SU-DHL-6 (cell line): ENCODE measurements around the gene EYS.

Experiments used
- EZH2phosphoT487 ChIP-seq: fragments of 200-600 bp; sonication (generic), shearing (Covaris generic); conservative IDR thresholded peaks from 2 replicates; pipeline ENCODE4 v1.6.1; 2018; ENCODE audit warnings: mild to moderate bottlenecking, antibody characterized with exemption, low read length, moderate library complexity, mixed read lengths
- TF ChIP-seq, protein P1 (sequence below): fragments of 200-600 bp; sonication (generic); IDR thresholded peaks from one replicate; pipeline ENCODE4 v1.5.1; 2017; ENCODE audit warnings: antibody characterized with exemption, mild to moderate bottlenecking, low read length, moderate library complexity; ENCODE audit not compliant: insufficient read depth, poor library complexity, severe bottlenecking

DNA sequence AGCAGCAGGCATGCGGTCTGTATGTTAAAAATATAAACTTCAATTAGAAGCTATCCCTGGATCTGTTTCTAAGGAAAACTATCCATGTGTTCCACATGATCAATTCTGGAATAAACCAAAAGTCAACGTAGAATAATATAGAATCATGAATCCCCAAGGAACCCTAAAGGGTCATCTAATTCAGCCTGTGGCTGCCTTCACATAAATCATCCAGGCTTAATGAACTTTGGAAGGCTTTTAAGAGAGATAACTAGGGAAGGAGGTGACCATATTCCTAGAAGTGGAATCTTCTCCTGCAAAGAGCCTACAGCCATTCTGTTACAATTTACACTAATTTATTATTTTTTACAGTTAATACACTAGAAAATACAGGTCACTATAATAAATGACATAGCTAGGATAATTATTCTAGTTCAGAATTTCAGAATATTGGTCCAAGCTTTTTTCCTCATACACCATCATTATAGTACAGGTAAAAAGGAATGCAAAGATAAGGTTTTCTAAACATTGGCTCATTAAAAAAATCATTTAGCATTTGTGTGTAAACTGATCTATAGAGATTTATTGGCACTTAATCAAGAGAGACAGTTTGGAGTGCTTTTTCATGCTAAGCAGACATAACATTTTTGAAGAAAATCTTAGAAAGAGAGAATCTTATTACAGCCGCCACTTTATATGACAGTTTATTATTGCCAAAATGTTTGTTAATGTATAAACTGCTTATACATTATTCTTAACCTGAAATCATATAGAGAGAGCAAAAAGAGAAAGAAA, 1220.3 kb downstream of the EYS start:
- TF ChIP-seq, protein P1, sequence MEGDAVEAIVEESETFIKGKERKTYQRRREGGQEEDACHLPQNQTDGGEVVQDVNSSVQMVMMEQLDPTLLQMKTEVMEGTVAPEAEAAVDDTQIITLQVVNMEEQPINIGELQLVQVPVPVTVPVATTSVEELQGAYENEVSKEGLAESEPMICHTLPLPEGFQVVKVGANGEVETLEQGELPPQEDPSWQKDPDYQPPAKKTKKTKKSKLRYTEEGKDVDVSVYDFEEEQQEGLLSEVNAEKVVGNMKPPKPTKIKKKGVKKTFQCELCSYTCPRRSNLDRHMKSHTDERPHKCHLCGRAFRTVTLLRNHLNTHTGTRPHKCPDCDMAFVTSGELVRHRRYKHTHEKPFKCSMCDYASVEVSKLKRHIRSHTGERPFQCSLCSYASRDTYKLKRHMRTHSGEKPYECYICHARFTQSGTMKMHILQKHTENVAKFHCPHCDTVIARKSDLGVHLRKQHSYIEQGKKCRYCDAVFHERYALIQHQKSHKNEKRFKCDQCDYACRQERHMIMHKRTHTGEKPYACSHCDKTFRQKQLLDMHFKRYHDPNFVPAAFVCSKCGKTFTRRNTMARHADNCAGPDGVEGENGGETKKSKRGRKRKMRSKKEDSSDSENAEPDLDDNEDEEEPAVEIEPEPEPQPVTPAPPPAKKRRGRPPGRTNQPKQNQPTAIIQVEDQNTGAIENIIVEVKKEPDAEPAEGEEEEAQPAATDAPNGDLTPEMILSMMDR = no peak
- no peak for TF ChIP-seq EZH2phosphoT487
